GM21786 (cell line): Measurements from ENCODE around the gene ZBTB7B.

Experiments
- ATAC-seq: cut with Tn5 transposase; IDR thresholded peaks from one replicate; pipeline ENCODE4 v1.9.1; 2021; ENCODE audit not compliant: unreplicated experiment

The ZBTB7B gene

DNA sequence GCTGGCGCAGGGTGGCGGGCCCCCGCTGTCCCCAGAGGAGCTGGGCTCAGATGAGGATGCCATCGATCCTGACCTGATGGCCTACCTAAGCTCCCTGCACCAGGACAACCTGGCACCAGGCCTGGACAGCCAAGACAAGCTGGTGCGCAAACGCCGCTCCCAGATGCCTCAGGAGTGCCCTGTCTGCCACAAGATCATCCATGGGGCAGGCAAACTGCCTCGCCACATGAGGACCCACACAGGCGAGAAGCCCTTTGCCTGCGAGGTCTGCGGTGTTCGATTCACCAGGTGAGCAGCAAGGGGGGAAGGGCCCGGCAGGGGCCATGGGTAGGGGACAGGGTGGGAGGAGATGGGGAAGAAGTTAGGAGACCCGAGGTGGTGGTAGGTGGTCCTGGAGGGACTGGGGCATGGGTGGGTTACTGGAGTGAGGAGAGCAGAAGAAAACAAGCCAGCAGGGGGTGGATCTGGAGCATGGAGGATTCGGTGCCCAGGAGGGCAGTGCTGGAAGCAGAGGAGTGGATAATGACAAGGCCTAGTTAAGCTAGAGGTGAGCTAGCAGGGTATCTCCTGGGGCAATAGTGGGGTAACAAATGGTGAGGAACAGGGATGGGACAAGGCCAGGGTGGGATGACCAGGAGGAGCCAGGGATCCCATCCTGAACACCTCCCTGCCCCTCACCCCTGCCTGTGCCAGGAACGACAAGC lies 13.1 kb downstream of the ZBTB7B start:
- ATAC-seq, result no peak

DNA sequence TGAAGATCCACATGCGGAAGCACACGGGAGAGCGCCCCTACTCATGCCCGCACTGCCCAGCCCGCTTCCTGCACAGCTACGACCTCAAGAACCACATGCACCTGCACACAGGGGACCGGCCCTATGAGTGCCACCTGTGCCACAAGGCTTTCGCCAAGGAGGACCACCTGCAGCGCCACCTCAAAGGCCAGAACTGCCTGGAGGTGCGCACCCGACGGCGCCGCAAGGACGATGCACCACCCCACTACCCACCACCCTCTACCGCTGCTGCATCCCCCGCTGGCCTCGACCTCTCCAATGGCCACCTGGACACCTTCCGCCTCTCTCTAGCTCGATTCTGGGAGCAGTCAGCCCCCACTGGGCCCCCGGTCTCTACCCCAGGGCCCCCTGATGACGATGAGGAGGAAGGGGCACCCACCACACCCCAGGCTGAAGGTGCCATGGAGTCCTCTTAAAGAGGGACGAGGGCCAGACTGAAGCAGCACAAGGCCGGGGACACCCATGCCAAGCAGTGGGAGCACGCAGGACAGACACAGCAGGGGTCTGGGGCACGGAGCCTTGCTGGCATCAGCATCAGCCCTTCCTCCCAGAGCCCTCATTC lies 13.7 kb downstream of the ZBTB7B start:
- no peak for ATAC-seq

DNA sequence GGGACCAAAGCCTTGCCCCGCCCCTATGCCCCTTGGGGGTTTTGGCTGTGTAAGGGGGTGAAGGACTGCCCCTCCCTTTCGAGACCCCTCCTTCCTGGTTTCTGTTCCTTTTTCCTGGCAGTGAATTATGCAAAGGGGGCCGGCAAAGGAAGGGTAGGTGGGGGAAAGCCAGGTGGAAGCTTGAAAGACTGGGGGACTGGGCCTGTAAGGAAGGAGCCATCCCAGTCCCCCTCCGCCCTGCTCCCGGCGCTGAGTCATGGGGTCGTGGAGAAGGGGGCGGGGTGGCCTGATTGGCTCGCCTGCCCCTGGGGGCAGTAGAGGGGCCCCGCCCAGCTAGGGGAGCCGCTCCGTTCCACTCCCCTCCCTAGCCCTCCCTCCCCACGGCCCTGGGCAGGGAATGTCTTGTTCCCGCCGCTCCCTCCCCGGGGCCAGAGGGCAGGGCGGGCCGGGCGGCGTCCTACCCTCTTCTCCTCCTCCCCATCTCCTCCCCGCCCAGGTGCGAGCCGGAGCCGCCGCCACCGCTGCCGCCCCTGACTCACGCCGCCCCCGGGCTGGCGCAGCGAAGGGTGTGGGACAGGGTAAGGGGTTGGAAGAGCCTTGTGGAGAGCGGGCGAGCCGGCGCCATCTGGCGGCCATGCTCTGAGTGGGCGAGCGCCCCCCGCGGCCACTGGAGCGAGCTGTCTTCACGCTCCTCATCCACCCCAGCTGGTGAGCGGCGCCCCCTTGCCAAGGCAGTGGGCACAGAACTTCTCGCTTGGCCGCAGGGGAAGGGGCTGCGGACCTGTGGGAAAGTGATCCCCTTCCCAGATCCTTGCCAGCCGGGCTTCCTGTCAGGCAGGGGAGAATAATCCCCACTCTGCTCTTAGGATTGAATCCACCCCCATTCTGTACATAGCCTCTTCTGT lies 14.7 kb downstream of the ZBTB7B start:
- ATAC-seq, result peak; percentile 67

DNA sequence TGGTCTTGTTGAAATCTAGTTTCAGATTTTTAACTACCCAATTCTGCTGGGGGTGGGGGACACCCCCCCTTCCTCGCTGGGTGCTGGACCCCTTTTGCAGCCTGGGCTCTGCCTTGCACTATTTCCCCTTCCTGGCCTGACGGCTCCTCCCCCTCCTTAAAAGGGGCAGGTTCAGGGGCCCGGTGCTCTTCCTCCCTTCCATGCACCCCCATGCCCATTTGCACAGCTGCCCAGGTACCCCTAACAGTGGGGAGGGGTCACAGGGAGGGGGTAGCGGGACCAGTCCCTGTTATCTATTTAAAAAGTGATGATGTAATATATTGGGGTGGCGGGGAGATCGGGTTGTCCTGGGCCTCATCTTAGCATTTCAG lies 15.3 kb downstream of the ZBTB7B start:
- no peak for ATAC-seq

DNA sequence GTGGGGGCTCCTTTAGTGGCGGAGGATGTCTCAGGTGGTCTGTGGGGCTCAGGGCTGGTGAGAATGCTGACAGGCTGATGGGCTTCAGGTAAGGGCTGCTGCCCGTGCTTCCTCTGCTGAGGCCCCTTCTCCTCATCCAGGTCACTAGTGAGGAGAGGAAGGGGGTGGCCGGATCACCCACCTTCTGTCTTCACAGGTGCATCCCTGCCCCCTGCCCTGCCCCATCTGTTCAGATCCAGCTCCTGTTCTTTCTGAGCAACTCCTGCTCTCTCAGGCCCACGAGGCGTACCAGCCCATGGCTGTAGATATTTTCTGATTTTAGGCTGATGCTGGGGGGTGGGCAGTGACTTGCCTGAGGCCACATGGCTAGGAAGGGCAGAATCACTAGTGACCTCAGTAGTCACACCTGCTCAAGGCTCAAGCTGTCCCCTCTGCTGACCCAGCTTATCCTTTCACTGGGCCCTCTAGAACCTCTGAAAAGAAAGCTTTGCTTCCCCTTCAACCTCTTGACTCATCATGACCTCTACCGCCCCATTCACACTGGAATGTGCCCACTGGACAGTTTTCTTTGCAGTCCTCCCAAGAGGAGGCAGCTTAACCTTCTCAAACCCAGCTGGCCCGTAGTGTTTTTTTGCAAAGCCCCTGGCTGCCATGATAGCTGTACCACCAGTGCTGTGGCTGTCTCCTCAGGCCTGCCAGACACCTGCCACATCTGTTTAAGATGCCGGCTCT lies 16.2 kb downstream of the ZBTB7B start:
- ATAC-seq, result no peak

DNA sequence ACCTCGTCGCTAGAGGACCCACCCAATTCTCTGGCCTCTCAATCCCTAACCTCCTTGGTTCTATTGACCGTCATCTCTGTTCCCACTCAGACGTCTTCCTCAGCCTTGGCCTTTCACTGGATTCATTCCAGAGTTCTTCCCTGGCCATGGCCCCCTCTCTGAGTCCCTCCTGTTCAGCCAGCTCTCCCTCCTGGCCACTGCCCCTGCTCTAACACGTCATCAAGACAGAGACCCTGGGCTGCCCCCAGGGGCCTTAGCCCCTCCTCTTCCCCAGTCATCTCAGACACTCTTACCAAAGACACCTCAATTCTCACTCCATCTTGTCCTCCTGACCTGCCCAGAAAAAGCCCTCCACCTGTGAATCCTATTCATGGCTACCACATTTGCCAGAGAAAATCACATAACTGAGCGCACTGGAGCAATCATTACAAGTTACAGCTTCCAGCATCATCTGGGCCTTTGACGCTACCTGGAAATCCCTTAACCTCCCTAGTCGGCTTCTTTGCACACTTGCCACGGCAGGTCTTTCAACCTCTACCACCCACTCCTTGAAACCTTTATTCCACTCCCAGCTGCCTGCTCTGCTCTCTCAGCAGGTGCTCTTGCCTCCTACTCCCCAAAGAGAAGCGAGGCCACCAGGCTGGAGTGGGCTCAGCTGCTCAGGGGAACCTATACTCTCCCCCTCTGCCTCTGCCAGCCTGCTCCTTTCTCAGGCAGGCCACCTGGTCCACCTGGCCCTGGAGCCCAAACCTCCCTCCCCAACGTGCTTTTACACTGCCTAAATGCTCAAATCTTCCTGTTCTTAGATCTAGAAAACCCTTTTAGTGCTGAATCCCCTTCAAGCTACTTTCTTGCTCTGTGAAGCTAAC lies 17.0 kb downstream of the ZBTB7B start:
- ATAC-seq, result no peak

DNA sequence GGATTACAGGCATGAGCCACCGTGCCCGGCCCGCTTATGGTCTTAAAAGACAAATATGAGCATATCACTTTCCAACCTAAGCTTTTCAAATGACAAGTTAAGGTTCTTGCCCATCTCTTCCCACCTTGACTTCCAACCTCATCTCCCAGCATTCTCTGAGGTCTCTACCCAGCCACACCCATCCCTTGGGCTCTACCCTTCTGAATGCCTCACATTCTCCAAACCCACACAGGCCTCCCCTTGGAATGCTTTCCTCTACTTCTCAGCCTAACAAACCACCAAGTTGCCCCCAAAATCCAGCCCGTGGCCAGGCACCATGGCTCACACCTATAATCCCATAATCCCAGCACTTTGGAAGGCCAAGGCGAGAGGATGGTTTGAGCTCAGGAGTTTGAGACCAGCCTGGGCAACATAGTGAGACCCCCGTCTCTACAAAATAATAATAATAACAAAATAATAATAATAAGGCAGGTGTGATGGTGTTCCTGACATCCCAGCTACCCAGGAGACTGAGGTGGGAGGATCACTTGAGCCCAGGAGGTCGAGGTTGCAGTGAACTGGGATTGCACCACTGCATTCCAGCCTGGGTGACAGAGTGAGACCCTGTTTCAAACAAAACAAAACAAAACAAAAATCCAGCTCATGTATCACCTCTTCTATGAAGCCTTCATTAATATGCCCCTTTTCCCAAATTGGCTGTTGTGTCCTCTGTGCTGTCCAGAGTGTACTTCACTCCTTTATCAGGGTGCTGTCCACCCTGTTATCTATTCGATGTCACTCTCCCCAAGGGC lies 19.7 kb downstream of the ZBTB7B start:
- no peak for ATAC-seq

DNA sequence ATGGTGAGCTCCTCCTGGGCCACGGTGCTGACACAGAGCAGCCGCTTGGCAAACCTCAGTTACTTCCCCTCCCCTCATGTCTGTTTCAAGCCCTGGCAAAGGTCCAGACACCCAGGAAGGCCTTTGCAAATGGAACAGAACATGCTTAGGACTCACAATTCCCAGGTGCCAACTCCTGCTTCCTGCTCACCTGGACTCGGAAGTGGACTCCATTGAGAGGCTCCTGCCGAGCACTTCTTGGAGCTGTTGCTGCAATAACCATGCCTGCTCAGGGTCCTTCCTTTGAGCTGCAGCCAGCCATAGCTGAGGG lies 20.3 kb downstream of the ZBTB7B start:
- ATAC-seq, result no peak

DNA sequence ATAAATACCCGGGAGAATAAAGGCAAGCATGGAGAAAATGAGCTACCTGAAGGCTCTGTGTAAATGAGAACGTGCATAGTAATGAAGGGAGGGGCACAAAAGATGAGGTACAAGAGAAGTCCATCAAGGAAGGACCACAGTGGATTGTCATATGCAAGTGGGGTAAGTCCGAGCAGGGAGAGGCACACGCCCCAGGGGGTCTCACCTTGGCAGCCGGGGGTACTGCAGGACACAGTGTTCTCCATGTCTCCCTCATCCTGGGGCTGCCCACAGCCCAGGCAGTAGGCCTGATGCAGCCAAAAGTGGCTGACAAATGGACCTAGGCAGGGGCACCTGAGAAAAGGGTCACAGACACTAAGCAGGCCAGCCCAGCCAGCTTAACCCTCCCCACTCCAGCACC lies 21.0 kb downstream of the ZBTB7B start:
- no peak for ATAC-seq

DNA sequence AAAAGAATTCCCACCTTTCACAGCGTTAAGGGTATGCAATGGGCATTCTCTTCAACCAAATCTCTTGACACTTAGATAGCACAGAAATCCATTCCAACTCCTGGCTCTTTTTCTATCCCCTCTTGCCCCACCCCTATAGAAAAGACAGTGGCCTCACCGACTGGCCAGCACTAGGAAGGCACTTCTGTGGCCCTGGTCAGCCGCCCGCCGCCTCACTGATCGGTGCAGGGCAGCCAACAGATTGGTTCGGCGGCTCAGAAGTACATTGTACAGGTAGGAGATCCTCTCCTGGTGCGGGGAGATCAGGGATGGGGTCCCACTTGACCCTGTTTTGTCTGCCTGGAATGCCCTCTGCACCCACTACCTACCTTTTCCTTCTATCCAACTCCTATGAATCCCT lies 21.7 kb downstream of the ZBTB7B start:
- ATAC-seq, result no peak

DNA sequence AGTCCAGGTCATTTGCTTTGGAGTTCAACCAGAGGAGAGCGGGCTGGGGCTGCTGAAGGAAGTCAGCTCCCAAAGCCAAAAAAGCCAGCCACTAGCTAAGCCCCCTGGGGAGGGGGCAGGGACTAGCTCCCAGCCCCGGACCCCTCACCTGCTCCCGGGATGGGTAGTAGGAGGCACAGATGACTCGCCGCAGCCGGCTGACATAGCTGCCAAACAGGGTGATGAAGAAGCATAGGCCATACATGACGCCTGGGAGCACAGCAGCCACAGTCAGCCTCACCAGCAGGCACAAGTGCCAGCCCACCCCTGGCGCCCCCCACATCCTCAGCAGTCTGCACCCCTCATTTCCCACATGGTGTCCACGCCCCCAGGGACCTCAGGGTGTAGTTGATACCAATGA lies 23.6 kb downstream of the ZBTB7B start:
- ATAC-seq, result no peak

DNA sequence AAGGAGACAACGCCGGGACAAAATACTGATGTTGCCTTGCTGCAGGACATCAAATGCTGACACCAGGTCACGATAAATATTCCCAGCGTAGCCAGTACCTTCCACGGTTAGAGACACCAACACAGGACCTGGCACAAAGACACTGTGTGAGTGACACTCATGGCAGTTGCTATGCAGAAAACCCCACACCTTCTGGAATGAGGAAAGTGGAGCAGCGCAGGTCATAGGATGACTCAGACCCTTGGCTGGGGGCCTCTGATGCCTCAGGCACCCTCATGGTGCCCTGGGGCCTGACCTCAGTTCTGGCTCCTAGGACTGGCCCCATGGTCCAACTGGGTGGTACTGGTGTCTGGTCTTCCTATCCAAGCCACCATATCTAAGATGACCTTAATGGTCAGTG lies 24.0 kb downstream of the ZBTB7B start:
- no peak for ATAC-seq

DNA sequence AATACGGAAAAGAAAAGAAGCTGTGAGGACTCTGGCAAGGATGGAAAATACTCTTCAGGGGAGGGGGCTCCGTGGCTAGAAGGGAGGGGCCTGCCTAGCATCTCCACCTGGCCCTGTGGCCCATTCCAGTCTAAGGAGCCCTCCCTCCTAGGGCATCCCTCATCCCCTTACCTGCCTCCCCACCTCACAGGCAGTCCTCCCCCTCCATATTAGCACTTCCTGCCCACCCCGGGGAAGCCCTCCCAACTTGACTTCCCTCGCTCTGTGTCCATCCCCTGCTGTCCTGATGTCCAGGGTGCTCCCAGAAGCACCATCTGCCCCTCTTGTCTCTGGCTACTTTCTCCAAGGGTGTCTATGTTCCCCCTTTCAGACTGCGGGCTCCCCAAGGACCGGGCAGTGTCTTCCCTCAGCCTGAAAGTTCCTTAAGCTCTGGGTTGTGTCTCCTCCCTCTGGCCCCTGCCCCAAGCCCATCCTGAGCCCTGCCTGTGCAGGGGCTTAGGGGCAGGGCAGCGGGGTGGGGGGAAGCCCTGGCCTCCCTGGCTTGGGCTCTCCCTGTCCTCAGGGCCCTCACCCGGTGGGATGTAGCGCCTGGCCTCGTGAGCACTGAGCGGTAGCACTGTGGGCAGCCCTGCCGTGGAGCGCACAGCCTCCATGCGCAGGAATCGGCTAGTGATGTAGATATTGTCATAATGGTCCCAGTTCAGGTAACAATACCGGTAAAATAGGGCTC lies 27.1 kb downstream of the ZBTB7B start:
- no peak for ATAC-seq

DNA sequence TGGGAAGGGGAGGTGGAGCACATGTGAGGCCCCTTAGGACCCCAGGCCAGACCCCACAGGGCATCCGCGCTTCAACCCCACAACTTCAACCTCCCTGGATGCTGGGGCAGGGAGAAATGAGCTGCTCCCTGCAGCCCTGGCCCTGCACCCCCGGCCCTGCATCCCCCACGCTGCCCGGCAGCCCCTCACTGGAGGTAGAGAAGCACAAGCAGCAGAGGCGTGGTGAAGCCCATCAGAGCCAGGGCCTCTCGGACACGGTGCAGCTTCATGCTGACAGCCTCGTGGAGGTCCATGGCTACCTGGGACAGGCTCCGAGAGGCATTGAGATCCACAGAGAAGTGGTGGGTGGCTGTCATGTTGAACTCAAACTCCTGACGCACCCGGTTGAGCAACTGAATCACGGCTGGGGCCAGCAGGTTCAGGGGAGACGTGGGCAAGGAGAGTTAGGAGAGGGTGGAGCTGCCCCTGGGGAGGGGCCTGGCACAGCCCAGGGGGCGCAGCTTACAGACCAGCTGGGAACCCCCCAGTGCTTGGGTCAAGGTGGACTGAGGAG lies 27.7 kb downstream of the ZBTB7B start:
- no peak for ATAC-seq

DNA sequence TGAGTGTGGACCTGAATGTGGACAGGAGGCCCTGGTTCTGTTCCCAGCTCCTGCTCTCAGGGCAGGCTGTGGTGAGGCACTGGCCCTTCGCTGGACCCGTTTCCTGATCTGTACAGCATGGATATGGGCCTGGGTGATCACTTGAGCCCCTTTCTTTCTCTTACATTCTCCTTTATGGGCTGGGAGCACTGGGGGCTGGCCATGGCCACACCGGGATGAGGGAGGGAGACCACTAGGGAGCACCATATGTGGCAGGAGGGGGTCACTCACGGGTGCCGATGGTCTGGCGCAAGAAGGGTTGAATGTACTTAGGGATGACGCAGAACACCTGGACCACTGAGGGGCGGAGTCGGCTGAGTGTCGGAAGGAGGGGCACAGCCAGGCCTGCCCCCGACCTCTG lies 28.3 kb downstream of the ZBTB7B start:
- no peak for ATAC-seq

DNA sequence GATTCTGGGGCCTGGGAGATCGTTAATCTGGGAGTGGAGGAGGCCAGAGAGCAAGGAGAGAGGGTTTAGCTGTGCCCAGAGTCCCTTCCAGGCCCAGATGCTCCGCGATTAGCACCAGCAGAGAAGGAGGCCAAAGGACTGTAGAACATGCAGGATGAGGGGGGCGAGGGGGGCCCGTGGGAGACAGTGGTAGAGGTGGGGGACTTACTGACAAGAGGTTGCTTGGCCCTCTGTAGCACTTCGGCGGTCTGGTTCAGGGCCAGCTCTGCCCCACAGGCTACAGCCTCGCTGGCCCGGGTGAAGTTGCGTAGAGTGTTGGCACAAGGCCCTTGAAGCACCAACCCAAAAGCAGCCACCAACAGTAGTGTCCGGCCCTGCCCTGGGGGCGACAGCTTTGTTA lies 30.3 kb downstream of the ZBTB7B start:
- no peak for ATAC-seq

DNA sequence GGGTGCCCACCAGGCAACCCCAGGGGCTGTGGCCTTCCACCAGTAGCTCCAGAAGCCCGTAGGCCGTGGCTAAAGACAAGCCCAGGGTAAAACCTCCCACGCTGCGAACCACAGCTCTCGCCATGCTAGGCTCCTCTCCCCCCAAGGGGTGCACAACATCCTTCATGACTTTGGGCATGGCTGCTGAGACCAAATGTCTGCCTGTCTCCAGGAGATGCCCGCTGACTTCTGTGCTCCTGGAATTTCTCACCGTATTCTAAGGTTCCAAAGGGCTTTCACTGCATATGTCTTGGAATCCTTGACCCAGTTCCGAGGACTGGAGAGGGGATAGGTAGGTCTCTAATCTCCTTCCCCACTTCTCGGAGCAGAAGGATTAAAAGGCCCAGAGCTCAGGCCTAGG lies 30.9 kb downstream of the ZBTB7B start, which contains the start of the genes DCST1 and DCST2:
Gene DCST1, plus strand, starts transcription at position 301 of the 400 bp plus-strand sequence. CDS start 213 bp downstream, outside the sequence.
Gene DCST2, minus strand, starts transcription at position 258 of the 400 bp plus-strand sequence. Its CDS starts 80 bp downstream, at position 178.
- ATAC-seq, result no peak

DNA sequence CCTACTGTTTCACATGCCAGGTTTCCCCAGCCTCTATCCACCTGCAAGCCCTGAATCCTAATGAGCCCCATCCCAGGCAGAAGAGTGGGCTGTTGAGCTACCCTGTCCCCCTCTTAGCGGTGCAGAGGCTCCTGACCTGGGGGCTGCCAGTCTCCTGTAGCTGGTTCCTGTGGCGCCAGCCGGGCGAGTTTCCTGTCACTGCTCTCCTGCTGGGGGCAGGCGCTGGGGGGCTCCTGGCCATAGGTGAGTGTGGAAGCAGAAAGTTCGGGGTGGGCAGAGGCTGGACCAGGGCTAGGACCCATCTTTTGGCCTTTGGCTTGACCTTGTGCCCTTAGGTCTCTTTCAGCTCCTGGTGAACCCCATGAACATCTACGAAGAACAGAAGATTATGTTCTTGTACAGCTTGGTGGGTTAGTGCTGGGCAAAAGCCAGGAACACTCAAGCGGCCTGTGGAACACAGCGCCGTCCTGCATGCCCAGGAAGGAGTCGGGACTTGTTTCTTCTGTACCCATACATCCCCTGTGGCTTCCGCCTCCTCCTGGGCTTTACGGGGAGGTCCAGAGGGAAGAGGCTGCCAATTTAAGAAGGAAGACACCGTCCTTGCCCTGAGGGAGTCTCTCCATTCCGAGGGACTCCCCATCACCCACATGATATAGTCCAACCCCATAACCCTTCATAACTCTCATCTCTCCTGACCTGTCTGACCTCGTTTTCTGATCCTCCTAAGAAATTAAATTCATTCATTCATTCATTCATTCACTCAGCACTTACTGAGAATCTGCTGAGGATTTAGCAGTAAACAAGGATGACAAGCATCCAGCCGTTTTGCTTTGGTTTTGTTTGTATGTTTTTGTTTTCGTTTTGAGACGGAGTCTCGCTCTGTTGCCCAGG lies 32.0 kb downstream of the ZBTB7B start:
- ATAC-seq, result no peak
